ENCODE measurements around the gene ATP2B1. TPM values are rescaled to one million over a fixed set of nuclear protein-coding genes. Genes with fewer than 3 reads are reported as not detected.

ATP2B1 gene
- total RNA-seq, 1 donor from 2014 or later = 24.6 TPM

GRCh38 chr12:89540586-89540985 lies 168.1 kb downstream of the ATP2B1 start:
- DNase-seq (ENCODE audit: extremely low spot score in 2 of 2) = no peak
- intact Hi-C loops (cut with DNase I) = loop anchor here (10.0 kb wide), 1 partner anchor 1414 kb away; the partner anchor contains the start of gene CCER1
- H3K27ac ChIP-seq = no peak overlapping the region
- TF ChIP-seq POLR2AphosphoS5 (IDR thresholded peaks at IDR 0.05; ENCODE audit: insufficient read depth in 1 of 2, low read depth in 1 of 2) (no peak), POLR2A (IDR thresholded peaks at IDR 0.05) (no peak), CTCF (IDR thresholded peaks at IDR 0.05) (no peak)
- peaks cover 20% of the 10 kb centered on the region for H3K4me1 ChIP-seq
- H3K27me3 ChIP-seq = no peaks in the 10 kb centered on the region
- no peaks in the 10 kb centered on the region for H3K36me3 ChIP-seq
- no peaks in the 10 kb centered on the region for H3K9me3 ChIP-seq
- H3K4me3 ChIP-seq = no peak overlapping the region

- no peak for TF ChIP-seq POLR2A (IDR thresholded peaks at IDR 0.05)
- no peak for TF ChIP-seq POLR2AphosphoS5 (IDR thresholded peaks at IDR 0.05; ENCODE audit: insufficient read depth in 1 of 2, low read depth in 1 of 2)
- Histone ChIP-seq H3K4me3 (no peak overlapping the region), H3K9me3 (no peaks in the 10 kb centered on the region), H3K27ac (no peak overlapping the region), H3K27me3 (no peaks in the 10 kb centered on the region), H3K4me1 (peaks cover 14% of the 10 kb centered on the region), H3K36me3 (no peaks in the 10 kb centered on the region)
- intact Hi-C loops (cut with DNase I) = loop anchor here (10.0 kb wide), 1 partner anchor 1415 kb away; the partner anchor contains the start of gene CCER1
- DNase-seq (ENCODE audit: extremely low spot score in 2 of 2) = no peak
These were observed 169.0 kb downstream of the ATP2B1 start for GRCh38 chr12:89539426-89540223.

GRCh38 chr12:89538897-89539296 lies 169.7 kb downstream of the ATP2B1 start:
- Histone ChIP-seq H3K27me3 (no peaks in the 10 kb centered on the region), H3K4me3 (no peak overlapping the region), H3K27ac (no peak overlapping the region), H3K4me1 (peaks cover 13% of the 10 kb centered on the region), H3K36me3 (no peaks in the 10 kb centered on the region), H3K9me3 (no peaks in the 10 kb centered on the region)
- no peak for DNase-seq (ENCODE audit: extremely low spot score in 2 of 2)
- intact Hi-C loops (cut with DNase I) = no loop called here
- TF ChIP-seq CTCF (IDR thresholded peaks at IDR 0.05) (no peak), POLR2A (IDR thresholded peaks at IDR 0.05) (no peak), POLR2AphosphoS5 (IDR thresholded peaks at IDR 0.05; ENCODE audit: insufficient read depth in 1 of 2, low read depth in 1 of 2) (no peak)

Small RNAs within 50 kb of the gene (small RNA-seq; reads per million reads assigned to genes)
- gene AC025034.2 = not detected
- not detected for gene RNA5SP365
- gene RNU6-148P = not detected

Other genes with a start within 250 kb of the ATP2B1 start
- gene GALNT4, start 184.0 kb downstream of the ATP2B1 start, total RNA-seq = 0.49 TPM
- 18.9 TPM for gene POC1B, start 182.8 kb downstream of the ATP2B1 start, total RNA-seq